H9 (cell line): ENCODE data around the gene IRF7. TPM values are rescaled to one million over a fixed set of nuclear protein-coding genes. Genes with fewer than 3 reads are reported as not detected.
A peak's percentile ranks its signal among the peaks of the same experiment; 100 is the strongest.

Experiments
- DNase-seq: peaks from one replicate; pipeline ENCODE4 v3.0.0-alpha.2; 2017
- H2AFZ ChIP-seq: one replicate; pipeline ENCODE4 v1.6.1; 2013; ENCODE audit warnings: mild to moderate bottlenecking, low read length, control low read depth, moderate library complexity
- H2AK5ac ChIP-seq: 2 replicates; pipeline ENCODE4 v1.6.1; 2013; ENCODE audit warnings: low read length, control low read depth, mixed read lengths; ENCODE audit not compliant: insufficient read length
- H2BK120ac ChIP-seq: one replicate; pipeline ENCODE4 v1.6.1; 2013; ENCODE audit warnings: low read depth, mild to moderate bottlenecking, low read length, control low read depth, inconsistent platforms; ENCODE audit not compliant: poor library complexity, severe bottlenecking
- H2BK12ac ChIP-seq: 2 replicates; pipeline ENCODE4 v1.6.1; 2013; ENCODE audit warnings: low read length, control low read depth, mixed read lengths, low read depth; ENCODE audit not compliant: insufficient read length
- H2BK15ac ChIP-seq: 2 replicates; pipeline ENCODE4 v1.6.1; 2013; ENCODE audit warnings: low read depth, low read length, control low read depth
- H2BK20ac ChIP-seq: one replicate; pipeline ENCODE4 v1.6.1; 2013; ENCODE audit warnings: low read depth, mild to moderate bottlenecking, low read length, control low read depth, inconsistent platforms; ENCODE audit not compliant: poor library complexity, severe bottlenecking
- H2BK5ac ChIP-seq: 2 replicates; pipeline ENCODE4 v1.6.1; 2013; ENCODE audit warnings: low read length, control low read depth, mixed read lengths; ENCODE audit not compliant: insufficient read length
- H3K14ac ChIP-seq: 2 replicates; pipeline ENCODE4 v1.6.1; 2013; ENCODE audit warnings: low read length, control low read depth; ENCODE audit not compliant: insufficient read depth
- H3K18ac ChIP-seq: 2 replicates; pipeline ENCODE4 v1.6.1; 2013; ENCODE audit warnings: low read depth, mild to moderate bottlenecking, mixed read lengths, low read length, control low read depth; ENCODE audit not compliant: insufficient read length
- H3K23ac ChIP-seq: 2 replicates; pipeline ENCODE4 v1.6.1; 2013; ENCODE audit warnings: low read length, control low read depth, mixed read lengths, low read depth; ENCODE audit not compliant: insufficient read length
- H3K23me2 ChIP-seq: 2 replicates; pipeline ENCODE4 v1.6.1; 2013; ENCODE audit warnings: low read depth, mild to moderate bottlenecking, mixed read lengths, low read length, control low read depth; ENCODE audit not compliant: insufficient read length, poor library complexity, severe bottlenecking
- H3K27ac ChIP-seq: 2 replicates; pipeline ENCODE4 v1.5.1; 2013; ENCODE audit warnings: low read length, control low read depth, mixed read lengths, low read depth; ENCODE audit not compliant: insufficient read length
- H3K27me3 ChIP-seq: 2 replicates; pipeline ENCODE4 v1.6.1; 2013; ENCODE audit warnings: low read length, control low read depth, inconsistent platforms; ENCODE audit not compliant: insufficient read depth
- H3K4ac ChIP-seq: 2 replicates; pipeline ENCODE4 v1.6.1; 2013; ENCODE audit warnings: low read depth, mild to moderate bottlenecking, control low read depth, inconsistent platforms, low read length, moderate library complexity
- H3K4me1 ChIP-seq: 2 replicates; pipeline ENCODE4 v1.6.1; 2013; ENCODE audit warnings: low read length, control low read depth, inconsistent platforms; ENCODE audit not compliant: insufficient read depth
- H3K4me2 ChIP-seq: 2 replicates; pipeline ENCODE4 v1.6.1; 2013; ENCODE audit warnings: low read length, control low read depth, mixed read lengths; ENCODE audit not compliant: insufficient read length, insufficient read depth
- H3K56ac ChIP-seq: 2 replicates; pipeline ENCODE4 v1.6.1; 2013; ENCODE audit warnings: low read depth, mild to moderate bottlenecking, mixed read lengths, low read length, control low read depth; ENCODE audit not compliant: insufficient read length
- H3K79me1 ChIP-seq: 2 replicates; pipeline ENCODE4 v1.6.1; 2013; ENCODE audit warnings: low read depth, mild to moderate bottlenecking, moderate library complexity, low read length, control low read depth, inconsistent platforms; ENCODE audit not compliant: insufficient read depth, poor library complexity, severe bottlenecking
- H3K79me2 ChIP-seq: 2 replicates; pipeline ENCODE4 v1.6.1; 2013; ENCODE audit warnings: low read length, control low read depth, inconsistent platforms; ENCODE audit not compliant: insufficient read depth
- H3K9ac ChIP-seq: 2 replicates; pipeline ENCODE4 v1.6.1; 2013; ENCODE audit warnings: low read length, control low read depth, mixed read lengths; ENCODE audit not compliant: insufficient read length; ENCODE audit errors: extremely low read depth
- H3K9me3 ChIP-seq: one replicate; pipeline ENCODE4 v1.6.1; 2013; ENCODE audit warnings: low read depth, low read length, inconsistent platforms; ENCODE audit not compliant: control insufficient read depth
- H3T11ph ChIP-seq: one replicate; pipeline ENCODE4 v1.6.1; 2013; ENCODE audit warnings: mild to moderate bottlenecking, low read length, control low read depth, inconsistent platforms
- H4K20me1 ChIP-seq: one replicate; pipeline ENCODE4 v1.6.1; 2013; ENCODE audit not compliant: control insufficient read depth, insufficient read length, insufficient read depth
- H4K5ac ChIP-seq: 2 replicates; pipeline ENCODE4 v1.6.1; 2013; ENCODE audit warnings: low read depth, mild to moderate bottlenecking, mixed read lengths, low read length, control low read depth; ENCODE audit not compliant: insufficient read length
- H4K8ac ChIP-seq: replicated peaks from 2 replicates; pipeline ENCODE4 v1.6.1; 2013; ENCODE audit warnings: low read length, control low read depth, mixed read lengths, low read depth; ENCODE audit not compliant: insufficient read length
- H4K91ac ChIP-seq: 2 replicates; pipeline ENCODE4 v1.6.1; 2013; ENCODE audit warnings: low read depth, mild to moderate bottlenecking, moderate library complexity, mixed read lengths, low read length, control low read depth; ENCODE audit not compliant: insufficient read length
- H3K27ac Mint-ChIP-seq, 3 experiments: 2 replicates in 2 of 3; 3 replicates in 1 of 3; pipeline ENCODE4 v1.8.0; 2020 to 2021; ENCODE audit warnings: mixed read lengths in 3 of 3, mild to moderate bottlenecking in 1 of 3, moderate library complexity in 1 of 3
- H3K27me3 Mint-ChIP-seq: 2 replicates; pipeline ENCODE4 v1.8.0; 2021; ENCODE audit warnings: low read depth, mild to moderate bottlenecking, moderate library complexity, mixed read lengths
- H3K36me3 Mint-ChIP-seq, 3 experiments: 2 replicates in 2 of 3; 3 replicates in 1 of 3; pipeline ENCODE4 v1.8.0; 2020 to 2021; ENCODE audit warnings: low read depth in 3 of 3, mixed read lengths in 3 of 3; ENCODE audit not compliant: insufficient read depth in 1 of 3
- H3K4me1 Mint-ChIP-seq, 2 experiments: 2 replicates each; pipeline ENCODE4 v1.8.0; 2020; ENCODE audit warnings: mixed read lengths in 2 of 2
- H3K4me3 Mint-ChIP-seq, 2 experiments: 2 replicates in 1 of 2; 3 replicates in 1 of 2; pipeline ENCODE4 v1.8.0; 2020 to 2021; ENCODE audit warnings: mild to moderate bottlenecking in 2 of 2, mixed read lengths in 2 of 2, moderate library complexity in 1 of 2
- H3K9me3 Mint-ChIP-seq, 2 experiments: 2 replicates in 1 of 2; 3 replicates in 1 of 2; pipeline ENCODE4 v1.8.0; 2020; ENCODE audit warnings: mild to moderate bottlenecking in 2 of 2, mixed read lengths in 2 of 2, moderate library complexity in 1 of 2
- WGBS: extraction: QIAGEN DNeasy Blood & Tissue Kit; methylation state at CpG from one replicate; pipeline ENCODE4 v1.1.7; 2013; ENCODE audit warnings: missing lambda C conversion rate, low lambda C conversion rate, mixed read lengths; ENCODE audit not compliant: insufficient read length; ENCODE audit errors: extremely low coverage; 5-methylcytosine and 5-hydroxymethylcytosine counted together
- total RNA-seq: library from RNA; stranded (reverse); gene quantifications from 2 replicates; pipeline ENCODE4 v1.2.1, GENCODE V29; 2021
- TF ChIP-seq, protein P1 (sequence below): fragments of 200-600 bp; sonication (generic); conservative IDR thresholded peaks from 3 replicates; pipeline ENCODE4 v1.8.0; 2021; ENCODE audit warnings: antibody characterized with exemption, mild to moderate bottlenecking

IRF7 gene
- total RNA-seq, 1 experiment from 2014 or later: 9.8 TPM

DNA sequence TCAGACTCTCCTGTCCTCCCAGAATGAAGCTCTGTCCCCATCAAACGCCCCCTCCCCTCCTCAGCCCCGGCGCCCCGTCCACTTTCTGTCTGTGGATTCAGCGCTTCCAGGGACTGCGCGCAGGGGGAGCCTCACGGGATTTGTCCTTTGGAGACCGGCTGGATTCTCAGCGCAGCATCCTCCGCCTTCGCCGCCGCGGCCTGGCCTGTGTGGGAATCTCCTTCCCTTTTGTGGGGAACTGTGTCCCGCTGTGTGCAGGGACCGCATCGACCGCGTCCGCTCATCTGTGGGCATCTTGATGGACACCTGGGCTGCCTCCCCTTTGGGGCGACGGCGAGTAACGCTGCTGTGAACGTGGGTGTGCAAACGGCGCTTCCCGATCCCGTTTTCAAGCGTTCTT is 12.3 kb upstream of the IRF7 start:
- H3K4me3 Mint-ChIP-seq: peak overlapping the region; percentile 30 to 46; a peak in 3 of 5 replicates
- no peak overlapping the region for H3K27ac Mint-ChIP-seq
- Histone ChIP-seq H4K91ac (no peak overlapping the region), H3K9me3 (no peaks in the 10 kb centered on the region), H3K23ac (no peak overlapping the region), H3K79me2 (no peaks in the 10 kb centered on the region), H3K56ac (no peak overlapping the region), H4K5ac (no peak overlapping the region), H2BK20ac (no peak overlapping the region), H2BK15ac (no peak overlapping the region), H3K23me2 (no peaks in the 10 kb centered on the region), H2AK5ac (no peak overlapping the region), H3K14ac (no peak overlapping the region), H3K79me1 (no peaks in the 10 kb centered on the region), H3K4me1 (no peaks in the 10 kb centered on the region), H3K27ac (no peak overlapping the region), H3T11ph (no peak overlapping the region), H3K9ac (no peak overlapping the region), H3K27me3 (peaks cover 6% of the 10 kb centered on the region; the same call in 1 of the 2 replicates), H4K8ac (no peak overlapping the region), H3K4me2 (no peak overlapping the region), H2AFZ (no peak overlapping the region), H3K18ac (no peak overlapping the region), H2BK12ac (no peak overlapping the region), H4K20me1 (no peaks in the 10 kb centered on the region), H2BK120ac (no peak overlapping the region), H2BK5ac (no peak overlapping the region), H3K4ac (no peak overlapping the region)
- TF ChIP-seq, protein P1, sequence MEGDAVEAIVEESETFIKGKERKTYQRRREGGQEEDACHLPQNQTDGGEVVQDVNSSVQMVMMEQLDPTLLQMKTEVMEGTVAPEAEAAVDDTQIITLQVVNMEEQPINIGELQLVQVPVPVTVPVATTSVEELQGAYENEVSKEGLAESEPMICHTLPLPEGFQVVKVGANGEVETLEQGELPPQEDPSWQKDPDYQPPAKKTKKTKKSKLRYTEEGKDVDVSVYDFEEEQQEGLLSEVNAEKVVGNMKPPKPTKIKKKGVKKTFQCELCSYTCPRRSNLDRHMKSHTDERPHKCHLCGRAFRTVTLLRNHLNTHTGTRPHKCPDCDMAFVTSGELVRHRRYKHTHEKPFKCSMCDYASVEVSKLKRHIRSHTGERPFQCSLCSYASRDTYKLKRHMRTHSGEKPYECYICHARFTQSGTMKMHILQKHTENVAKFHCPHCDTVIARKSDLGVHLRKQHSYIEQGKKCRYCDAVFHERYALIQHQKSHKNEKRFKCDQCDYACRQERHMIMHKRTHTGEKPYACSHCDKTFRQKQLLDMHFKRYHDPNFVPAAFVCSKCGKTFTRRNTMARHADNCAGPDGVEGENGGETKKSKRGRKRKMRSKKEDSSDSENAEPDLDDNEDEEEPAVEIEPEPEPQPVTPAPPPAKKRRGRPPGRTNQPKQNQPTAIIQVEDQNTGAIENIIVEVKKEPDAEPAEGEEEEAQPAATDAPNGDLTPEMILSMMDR: no peak
- no CpG with 5 or more reads among the region's 31 CpGs for WGBS
- H3K4me1 Mint-ChIP-seq: peaks cover 9 to 24% of the 10 kb centered on the region in 2 experiments
- H3K9me3 Mint-ChIP-seq: no peaks in the 10 kb centered on the region; a peak in 1 of 5 replicates
- H3K27me3 Mint-ChIP-seq: peaks cover 28% of the 10 kb centered on the region
- no peak for DNase-seq
- peaks cover 0 to 6% (median 0%) of the 10 kb centered on the region in 3 experiments; a peak in 4 of 7 replicates for H3K36me3 Mint-ChIP-seq
